ENCODE results near the gene KLK2. TPM values are rescaled to one million over a fixed set of nuclear protein-coding genes. Genes with fewer than 3 reads are reported as not detected.

Gene KLK2
- total RNA-seq, 1 donor from 2014 or later: not detected

GRCh38 chr19:50898018-50898417 lies 24.8 kb downstream of the KLK2 start:
- DNase-seq (ENCODE audit: low spot score, unreplicated experiment): no peak
- H3K4me3 Mint-ChIP-seq (ENCODE audit: low read depth): no peak overlapping the region
- H3K36me3 Mint-ChIP-seq (ENCODE audit: insufficient read depth): no peaks in the 10 kb centered on the region
- H3K27ac Mint-ChIP-seq: no peak overlapping the region
- H3K9me3 Mint-ChIP-seq (ENCODE audit: low read depth): no peaks in the 10 kb centered on the region
- H3K27me3 Mint-ChIP-seq: peaks cover 51% of the 10 kb centered on the region
- no peaks in the 10 kb centered on the region for H3K4me1 Mint-ChIP-seq (ENCODE audit: low read depth)
- TF ChIP-seq CTCF (IDR thresholded peaks at IDR 0.05; ENCODE audit: unreplicated experiment): no peak

GRCh38 chr19:50899569-50899968 lies 26.3 kb downstream of the KLK2 start:
- H3K9me3 Mint-ChIP-seq (ENCODE audit: low read depth): no peaks in the 10 kb centered on the region
- no peak overlapping the region for H3K27ac Mint-ChIP-seq
- no peak for DNase-seq (ENCODE audit: low spot score, unreplicated experiment)
- H3K27me3 Mint-ChIP-seq: peaks cover 51% of the 10 kb centered on the region
- no peaks in the 10 kb centered on the region for H3K4me1 Mint-ChIP-seq (ENCODE audit: low read depth)
- no peaks in the 10 kb centered on the region for H3K36me3 Mint-ChIP-seq (ENCODE audit: insufficient read depth)
- no peak overlapping the region for H3K4me3 Mint-ChIP-seq (ENCODE audit: low read depth)
- TF ChIP-seq CTCF (IDR thresholded peaks at IDR 0.05; ENCODE audit: unreplicated experiment): no peak

GRCh38 chr19:50902640-50903039 lies 29.4 kb downstream of the KLK2 start:
- H3K36me3 Mint-ChIP-seq (ENCODE audit: insufficient read depth): no peaks in the 10 kb centered on the region
- no peaks in the 10 kb centered on the region for H3K9me3 Mint-ChIP-seq (ENCODE audit: low read depth)
- H3K4me1 Mint-ChIP-seq (ENCODE audit: low read depth): no peaks in the 10 kb centered on the region
- DNase-seq (ENCODE audit: low spot score, unreplicated experiment): no peak
- no peak overlapping the region for H3K27ac Mint-ChIP-seq
- TF ChIP-seq CTCF (IDR thresholded peaks at IDR 0.05; ENCODE audit: unreplicated experiment): no peak
- H3K4me3 Mint-ChIP-seq (ENCODE audit: low read depth): no peak overlapping the region
- peaks cover 51% of the 10 kb centered on the region for H3K27me3 Mint-ChIP-seq

- peak; percentile 58 for TF ChIP-seq CTCF (IDR thresholded peaks at IDR 0.05; ENCODE audit: unreplicated experiment)
- Mint-ChIP-seq H3K4me1 (ENCODE audit: low read depth) (peaks cover 1% of the 10 kb centered on the region), H3K9me3 (ENCODE audit: low read depth) (no peaks in the 10 kb centered on the region), H3K27me3 (peaks cover 62% of the 10 kb centered on the region), H3K4me3 (ENCODE audit: low read depth) (no peak overlapping the region), H3K36me3 (ENCODE audit: insufficient read depth) (no peaks in the 10 kb centered on the region), H3K27ac (no peak overlapping the region)
- DNase-seq (ENCODE audit: low spot score, unreplicated experiment): peak; percentile 26
Observed at GRCh38 chr19:50906217-50906616, 33.0 kb downstream of the KLK2 start.

GRCh38 chr19:50908336-50908735 lies 35.1 kb downstream of the KLK2 start:
- Mint-ChIP-seq H3K27ac (no peak overlapping the region), H3K4me3 (ENCODE audit: low read depth) (no peak overlapping the region), H3K4me1 (ENCODE audit: low read depth) (peaks cover 1% of the 10 kb centered on the region), H3K9me3 (ENCODE audit: low read depth) (no peaks in the 10 kb centered on the region), H3K27me3 (peaks cover 58% of the 10 kb centered on the region), H3K36me3 (ENCODE audit: insufficient read depth) (no peaks in the 10 kb centered on the region)
- DNase-seq (ENCODE audit: low spot score, unreplicated experiment): no peak
- TF ChIP-seq CTCF (IDR thresholded peaks at IDR 0.05; ENCODE audit: unreplicated experiment): no peak
